ENCODE data around the gene HOXB6.
A peak's percentile ranks its signal among the peaks of the same experiment; 100 is the strongest.

HOXB6 gene

DNA sequence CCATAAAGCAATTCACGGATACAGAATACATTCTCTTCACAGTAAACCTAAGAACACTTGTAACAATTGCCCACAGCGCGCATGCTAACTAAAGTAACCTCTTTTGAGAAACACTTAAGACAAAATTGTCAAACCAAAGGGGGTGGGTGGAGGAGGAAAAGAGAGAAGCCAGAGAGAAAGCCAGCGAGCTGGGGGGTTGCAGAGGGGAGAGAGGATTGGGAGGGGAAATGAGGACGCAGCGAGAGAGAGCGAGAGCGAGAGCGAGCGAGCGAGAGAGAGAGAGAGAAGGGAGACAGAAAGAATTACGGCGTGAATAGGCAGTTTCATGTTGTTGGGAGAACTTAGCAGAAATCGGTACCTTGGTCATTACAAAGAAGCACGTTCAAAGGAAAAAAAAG is 7.7 kb upstream of the HOXB6 start (continued):
- TF ChIP-seq, protein P1, sequence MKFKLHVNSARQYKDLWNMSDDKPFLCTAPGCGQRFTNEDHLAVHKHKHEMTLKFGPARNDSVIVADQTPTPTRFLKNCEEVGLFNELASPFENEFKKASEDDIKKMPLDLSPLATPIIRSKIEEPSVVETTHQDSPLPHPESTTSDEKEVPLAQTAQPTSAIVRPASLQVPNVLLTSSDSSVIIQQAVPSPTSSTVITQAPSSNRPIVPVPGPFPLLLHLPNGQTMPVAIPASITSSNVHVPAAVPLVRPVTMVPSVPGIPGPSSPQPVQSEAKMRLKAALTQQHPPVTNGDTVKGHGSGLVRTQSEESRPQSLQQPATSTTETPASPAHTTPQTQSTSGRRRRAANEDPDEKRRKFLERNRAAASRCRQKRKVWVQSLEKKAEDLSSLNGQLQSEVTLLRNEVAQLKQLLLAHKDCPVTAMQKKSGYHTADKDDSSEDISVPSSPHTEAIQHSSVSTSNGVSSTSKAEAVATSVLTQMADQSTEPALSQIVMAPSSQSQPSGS (tag by site-specific recombination; IDR thresholded peaks at IDR 0.05; ENCODE audit: low read depth), result no peak
- TF ChIP-seq ZNF426 (tag by site-specific recombination; IDR thresholded peaks at IDR 0.05) (no peak), ZNF785 (tag by site-specific recombination; IDR thresholded peaks at IDR 0.05) (no peak), SP3 (tag by site-specific recombination; IDR thresholded peaks at IDR 0.05) (no peak), ZNF571 (tag by site-specific recombination; IDR thresholded peaks at IDR 0.05) (no peak), MYNN (tag by site-specific recombination; IDR thresholded peaks at IDR 0.05; ENCODE audit: borderline replicate concordance) (no peak), ZNF350 (tag by site-specific recombination; IDR thresholded peaks at IDR 0.05) (no peak), ZNF416 (tag by site-specific recombination; IDR thresholded peaks at IDR 0.05) (no peak), ZNF530 (tag by site-specific recombination; IDR thresholded peaks at IDR 0.05; ENCODE audit: low read depth) (no peak), ZNF473 (tag by site-specific recombination; IDR thresholded peaks at IDR 0.05) (no peak), ZNF670 (tag by site-specific recombination; IDR thresholded peaks at IDR 0.05; ENCODE audit: low read depth) (no peak), ZNF37A (tag by site-specific recombination; IDR thresholded peaks at IDR 0.05) (no peak), ZSCAN23 (tag by site-specific recombination; IDR thresholded peaks at IDR 0.05) (no peak), ZNF366 (tag by site-specific recombination; conservative IDR thresholded peaks at IDR 0.05) (peak; percentile 82), ZNF548 (tag by site-specific recombination; IDR thresholded peaks at IDR 0.05) (no peak), ZNF16 (tag by site-specific recombination; IDR thresholded peaks at IDR 0.05; ENCODE audit: low read depth) (no peak), YY1 (tag by site-specific recombination; IDR thresholded peaks at IDR 0.05) (no peak), ZNF837 (tag by site-specific recombination; IDR thresholded peaks at IDR 0.05) (no peak; the same call in 1 of the 2 replicates), ZFHX2 (tag by site-specific recombination; conservative IDR thresholded peaks at IDR 0.05) (no peak; the same call in 1 of the 2 replicates), TCF7L2 (IDR thresholded peaks at IDR 0.05; ENCODE audit: borderline replicate concordance, low read depth, low read length) (no peak), ZNF302 (tag by site-specific recombination; IDR thresholded peaks at IDR 0.05; ENCODE audit: low read depth) (no peak), REPIN1 (tag by site-specific recombination; IDR thresholded peaks at IDR 0.05; ENCODE audit: low read depth) (no peak), KLF16 (tag by site-specific recombination; IDR thresholded peaks at IDR 0.05) (no peak), ZNF146 (tag by site-specific recombination; IDR thresholded peaks at IDR 0.05) (no peak; the same call in 1 of the 2 replicates)
- TF ChIP-seq, protein P2, sequence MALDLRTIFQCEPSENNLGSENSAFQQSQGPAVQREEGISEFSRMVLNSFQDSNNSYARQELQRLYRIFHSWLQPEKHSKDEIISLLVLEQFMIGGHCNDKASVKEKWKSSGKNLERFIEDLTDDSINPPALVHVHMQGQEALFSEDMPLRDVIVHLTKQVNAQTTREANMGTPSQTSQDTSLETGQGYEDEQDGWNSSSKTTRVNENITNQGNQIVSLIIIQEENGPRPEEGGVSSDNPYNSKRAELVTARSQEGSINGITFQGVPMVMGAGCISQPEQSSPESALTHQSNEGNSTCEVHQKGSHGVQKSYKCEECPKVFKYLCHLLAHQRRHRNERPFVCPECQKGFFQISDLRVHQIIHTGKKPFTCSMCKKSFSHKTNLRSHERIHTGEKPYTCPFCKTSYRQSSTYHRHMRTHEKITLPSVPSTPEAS (tag by site-specific recombination; IDR thresholded peaks at IDR 0.05), result no peak
- TF ChIP-seq, protein P3, sequence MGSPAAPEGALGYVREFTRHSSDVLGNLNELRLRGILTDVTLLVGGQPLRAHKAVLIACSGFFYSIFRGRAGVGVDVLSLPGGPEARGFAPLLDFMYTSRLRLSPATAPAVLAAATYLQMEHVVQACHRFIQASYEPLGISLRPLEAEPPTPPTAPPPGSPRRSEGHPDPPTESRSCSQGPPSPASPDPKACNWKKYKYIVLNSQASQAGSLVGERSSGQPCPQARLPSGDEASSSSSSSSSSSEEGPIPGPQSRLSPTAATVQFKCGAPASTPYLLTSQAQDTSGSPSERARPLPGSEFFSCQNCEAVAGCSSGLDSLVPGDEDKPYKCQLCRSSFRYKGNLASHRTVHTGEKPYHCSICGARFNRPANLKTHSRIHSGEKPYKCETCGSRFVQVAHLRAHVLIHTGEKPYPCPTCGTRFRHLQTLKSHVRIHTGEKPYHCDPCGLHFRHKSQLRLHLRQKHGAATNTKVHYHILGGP (tag by site-specific recombination; IDR thresholded peaks at IDR 0.05), result no peak
- TF ChIP-seq, protein P4, sequence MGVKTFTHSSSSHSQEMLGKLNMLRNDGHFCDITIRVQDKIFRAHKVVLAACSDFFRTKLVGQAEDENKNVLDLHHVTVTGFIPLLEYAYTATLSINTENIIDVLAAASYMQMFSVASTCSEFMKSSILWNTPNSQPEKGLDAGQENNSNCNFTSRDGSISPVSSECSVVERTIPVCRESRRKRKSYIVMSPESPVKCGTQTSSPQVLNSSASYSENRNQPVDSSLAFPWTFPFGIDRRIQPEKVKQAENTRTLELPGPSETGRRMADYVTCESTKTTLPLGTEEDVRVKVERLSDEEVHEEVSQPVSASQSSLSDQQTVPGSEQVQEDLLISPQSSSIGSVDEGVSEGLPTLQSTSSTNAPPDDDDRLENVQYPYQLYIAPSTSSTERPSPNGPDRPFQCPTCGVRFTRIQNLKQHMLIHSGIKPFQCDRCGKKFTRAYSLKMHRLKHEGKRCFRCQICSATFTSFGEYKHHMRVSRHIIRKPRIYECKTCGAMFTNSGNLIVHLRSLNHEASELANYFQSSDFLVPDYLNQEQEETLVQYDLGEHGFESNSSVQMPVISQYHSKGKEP (tag by site-specific recombination; IDR thresholded peaks at IDR 0.05), result no peak
- TF ChIP-seq, protein P5, sequence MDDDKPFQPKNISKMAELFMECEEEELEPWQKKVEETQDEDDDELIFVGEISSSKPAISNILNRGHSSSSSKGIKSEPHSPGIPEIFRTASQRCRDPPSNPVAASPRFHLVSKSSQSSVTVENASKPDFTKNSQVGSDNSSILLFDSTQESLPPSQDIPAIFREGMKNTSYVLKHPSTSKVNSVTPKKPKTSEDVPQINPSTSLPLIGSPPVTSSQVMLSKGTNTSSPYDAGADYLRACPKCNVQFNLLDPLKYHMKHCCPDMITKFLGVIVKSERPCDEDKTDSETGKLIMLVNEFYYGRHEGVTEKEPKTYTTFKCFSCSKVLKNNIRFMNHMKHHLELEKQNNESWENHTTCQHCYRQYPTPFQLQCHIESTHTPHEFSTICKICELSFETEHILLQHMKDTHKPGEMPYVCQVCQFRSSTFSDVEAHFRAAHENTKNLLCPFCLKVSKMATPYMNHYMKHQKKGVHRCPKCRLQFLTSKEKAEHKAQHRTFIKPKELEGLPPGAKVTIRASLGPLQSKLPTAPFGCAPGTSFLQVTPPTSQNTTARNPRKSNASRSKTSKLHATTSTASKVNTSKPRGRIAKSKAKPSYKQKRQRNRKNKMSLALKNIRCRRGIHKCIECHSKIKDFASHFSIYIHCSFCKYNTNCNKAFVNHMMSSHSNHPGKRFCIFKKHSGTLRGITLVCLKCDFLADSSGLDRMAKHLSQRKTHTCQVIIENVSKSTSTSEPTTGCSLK (tag by site-specific recombination; IDR thresholded peaks at IDR 0.05), result no peak
- TF ChIP-seq, protein P6, sequence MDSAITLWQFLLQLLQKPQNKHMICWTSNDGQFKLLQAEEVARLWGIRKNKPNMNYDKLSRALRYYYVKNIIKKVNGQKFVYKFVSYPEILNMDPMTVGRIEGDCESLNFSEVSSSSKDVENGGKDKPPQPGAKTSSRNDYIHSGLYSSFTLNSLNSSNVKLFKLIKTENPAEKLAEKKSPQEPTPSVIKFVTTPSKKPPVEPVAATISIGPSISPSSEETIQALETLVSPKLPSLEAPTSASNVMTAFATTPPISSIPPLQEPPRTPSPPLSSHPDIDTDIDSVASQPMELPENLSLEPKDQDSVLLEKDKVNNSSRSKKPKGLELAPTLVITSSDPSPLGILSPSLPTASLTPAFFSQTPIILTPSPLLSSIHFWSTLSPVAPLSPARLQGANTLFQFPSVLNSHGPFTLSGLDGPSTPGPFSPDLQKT (IDR thresholded peaks at IDR 0.05; ENCODE audit: borderline replicate concordance, low read depth, low read length), result no peak
- TF ChIP-seq, protein P7, sequence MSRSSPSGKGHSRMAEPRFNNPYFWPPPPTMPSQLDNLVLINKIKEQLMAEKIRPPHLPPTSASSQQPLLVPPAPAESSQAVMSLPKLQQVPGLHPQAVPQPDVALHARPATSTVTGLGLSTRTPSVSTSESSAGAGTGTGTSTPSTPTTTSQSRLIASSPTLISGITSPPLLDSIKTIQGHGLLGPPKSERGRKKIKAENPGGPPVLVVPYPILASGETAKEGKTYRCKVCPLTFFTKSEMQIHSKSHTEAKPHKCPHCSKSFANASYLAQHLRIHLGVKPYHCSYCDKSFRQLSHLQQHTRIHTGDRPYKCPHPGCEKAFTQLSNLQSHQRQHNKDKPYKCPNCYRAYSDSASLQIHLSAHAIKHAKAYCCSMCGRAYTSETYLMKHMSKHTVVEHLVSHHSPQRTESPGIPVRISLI (tag by site-specific recombination; IDR thresholded peaks at IDR 0.05), result no peak
- TF ChIP-seq, protein P8, sequence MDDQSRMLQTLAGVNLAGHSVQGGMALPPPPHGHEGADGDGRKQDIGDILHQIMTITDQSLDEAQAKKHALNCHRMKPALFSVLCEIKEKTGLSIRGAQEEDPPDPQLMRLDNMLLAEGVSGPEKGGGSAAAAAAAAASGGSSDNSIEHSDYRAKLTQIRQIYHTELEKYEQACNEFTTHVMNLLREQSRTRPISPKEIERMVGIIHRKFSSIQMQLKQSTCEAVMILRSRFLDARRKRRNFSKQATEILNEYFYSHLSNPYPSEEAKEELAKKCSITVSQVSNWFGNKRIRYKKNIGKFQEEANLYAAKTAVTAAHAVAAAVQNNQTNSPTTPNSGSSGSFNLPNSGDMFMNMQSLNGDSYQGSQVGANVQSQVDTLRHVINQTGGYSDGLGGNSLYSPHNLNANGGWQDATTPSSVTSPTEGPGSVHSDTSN (CRISPR knock-in tag; IDR thresholded peaks at IDR 0.05), result no peak
